K562 (cell line): Measurements from ENCODE around the gene CDC42BPB. TPM values are rescaled to one million over a fixed set of nuclear protein-coding genes. Genes with fewer than 3 reads are reported as not detected.

Source experiments
- ATAC-seq: fragments of 200-7000 bp; cut with Tn5 transposase; 3 replicates; pipeline ENCODE4 v1.9.1; 2020; ENCODE audit warnings: moderate library complexity
- BruUV-seq: library from RNA; stranded (reverse); fragments of 400-500 nt; replicated peaks from 2 replicates; lab custom pipeline; 2021; lab: Mats Ljungman, UMichigan
- CTCF ChIA-PET: fragments of 300-600 bp; formaldehyde crosslinking; extraction: SDS; loops from one replicate; lab custom pipeline; 2021; ENCODE audit warnings: low intra/inter-chr PET ratio; lab: Yijun Ruan, JAX
- POLR2A ChIA-PET: fragments of 300-600, 350-650 bp; sonication (Branson Sonifier 250); formaldehyde crosslinking; extraction: SDS; loops from one replicate; lab custom pipeline; 2021; ENCODE audit warnings: antibody characterized with exemption, inconsistent platforms; lab: Yijun Ruan, JAX
- DNase-seq, 4 experiments: peaks; one replicate each; pipeline versions ENCODE4 v3.0.0 to v3.0.0-alpha.2; 2011 to 2018; ENCODE audit warnings: low spot score in 3 of 4, mixed read lengths in 3 of 4; ENCODE audit errors: extremely low read depth in 1 of 4
- FAIRE-seq: peaks from 2 replicates; lab custom pipeline; 2011; peaks lifted over from hg19 to GRCh38; lab: Jason Lieb, UNC
- H2AFZ ChIP-seq: 2 replicates; pipeline ENCODE4 v1.6.0; 2011; ENCODE audit warnings: low read depth, low read length, control low read depth, inconsistent platforms
- H3K27ac ChIP-seq: fragments of 200-600 bp; 3 replicates; pipeline ENCODE4 v1.8.0; 2011; ENCODE audit warnings: low read depth, mild to moderate bottlenecking, control low read depth, inconsistent platforms, low read length, moderate library complexity, mixed read lengths; ENCODE audit errors: extremely low read depth
- H3K27me3 ChIP-seq, 2 experiments: fragments of 300-600 bp in 1 of 2; 2 replicates in 1 of 2; 3 replicates in 1 of 2; pipeline versions ENCODE4 v1.6.0 to v1.8.0; 2011; ENCODE audit warnings: inconsistent platforms in 2 of 2, low read length in 2 of 2, mild to moderate bottlenecking in 1 of 2, mixed read lengths in 1 of 2, moderate library complexity in 1 of 2; ENCODE audit not compliant: control insufficient read depth in 2 of 2, insufficient read depth in 2 of 2
- H3K36me3 ChIP-seq: fragments of 300-600 bp; 3 replicates; pipeline ENCODE4 v1.8.0; 2011; ENCODE audit warnings: mild to moderate bottlenecking, low read length, inconsistent platforms; ENCODE audit not compliant: control insufficient read depth, insufficient read depth
- H3K4me1 ChIP-seq, 2 experiments: fragments of 200-600 bp in 1 of 2; replicated peaks in 1 of 2; 2 replicates in 1 of 2; 3 replicates in 1 of 2; pipeline versions ENCODE4 v1.5.1 to v1.8.0; 2011; ENCODE audit warnings: inconsistent platforms in 2 of 2, low read length in 2 of 2, mild to moderate bottlenecking in 1 of 2, mixed read lengths in 1 of 2, moderate library complexity in 1 of 2; ENCODE audit not compliant: control insufficient read depth in 2 of 2, insufficient read depth in 2 of 2
- H3K4me2 ChIP-seq: 2 replicates; pipeline ENCODE4 v1.6.1; 2011; ENCODE audit warnings: low read length, control low read depth, inconsistent platforms, mixed read lengths; ENCODE audit not compliant: insufficient read depth
- H3K4me3 ChIP-seq: fragments of 200-600 bp; sonication (generic), shearing (Covaris generic); 2 replicates; pipeline ENCODE4 v1.5.1; 2016; ENCODE audit warnings: control low read depth, inconsistent platforms
- H3K79me2 ChIP-seq: fragments of 200-600 bp; 3 replicates; pipeline ENCODE4 v1.8.0; 2011; ENCODE audit warnings: low read length, inconsistent platforms; ENCODE audit not compliant: control insufficient read depth, insufficient read depth
- H3K9ac ChIP-seq, 2 experiments: 2 replicates each; pipeline versions ENCODE4 v1.6.0 to v1.6.1; 2011; ENCODE audit warnings: low read depth in 2 of 2, low read length in 2 of 2, control low read depth in 1 of 2, inconsistent platforms in 1 of 2, mild to moderate bottlenecking in 1 of 2, mixed read lengths in 1 of 2; ENCODE audit not compliant: insufficient read depth in 1 of 2
- H3K9me1 ChIP-seq: one replicate; pipeline ENCODE4 v1.6.0; 2011; ENCODE audit warnings: inconsistent platforms, mild to moderate bottlenecking, low read length, moderate library complexity; ENCODE audit not compliant: control insufficient read depth, insufficient read depth
- H3K9me3 ChIP-seq: replicated peaks from 2 replicates; pipeline ENCODE4 v1.5.1; 2011; ENCODE audit warnings: low read depth, low read length, inconsistent platforms; ENCODE audit not compliant: control insufficient read depth, insufficient read depth
- H4K20me1 ChIP-seq: replicated peaks from 2 replicates; pipeline ENCODE4 v1.6.1; 2011; ENCODE audit warnings: low read length, inconsistent platforms, mixed read lengths; ENCODE audit not compliant: control insufficient read depth, insufficient read depth
- BRF1 ChIP-seq: IDR thresholded peaks from 3 replicates; pipeline ENCODE4 v1.6.1; 2011; ENCODE audit warnings: borderline replicate concordance, mild to moderate bottlenecking; ENCODE audit not compliant: insufficient read length; ENCODE audit errors: extremely low read depth
- POLR2AphosphoS5 ChIP-seq: IDR thresholded peaks from 2 replicates; pipeline ENCODE4 v1.6.1; 2011; ENCODE audit warnings: mild to moderate bottlenecking, low read depth, low read length, moderate library complexity; ENCODE audit not compliant: control insufficient read depth, insufficient read depth
- POLR3G ChIP-seq: IDR thresholded peaks from 2 replicates; pipeline ENCODE4 v1.6.1; 2011; ENCODE audit not compliant: insufficient read length, insufficient replicate concordance; ENCODE audit errors: extremely low read depth
- ZNF408 ChIP-seq: fragments of 250-450 bp; sonication (Bioruptor Pico); IDR thresholded peaks from 2 replicates; pipeline ENCODE4 v1.4.0; 2020; ENCODE audit warnings: low read depth, mild to moderate bottlenecking, moderate library complexity
- WGBS: fragments of 100-300 bp; shearing (Covaris generic); methylation state at CpG from one replicate; pipeline ENCODE4 v1.1.6; 2016; ENCODE audit warnings: low coverage, mixed read lengths; ENCODE audit not compliant: insufficient coverage; ENCODE audit errors: missing lambda C conversion rate; 5-methylcytosine and 5-hydroxymethylcytosine counted together
- in situ Hi-C: fragments of 300-500 bp; cut with MboI; formaldehyde crosslinking; loops from 4 replicates; pipeline ENCODE4 v1.15.0; 2018; ENCODE audit warnings: inconsistent platforms, mixed read lengths
- intact Hi-C: fragments of 100-400 bp; cut with micrococcal nuclease; formaldehyde crosslinking; loops from 2 replicates; pipeline ENCODE4 v1.14.2; 2022
- polyA plus RNA-seq, 8 experiments: library from polyadenylated mRNA; depleted of rRNA in 4 of 8; stranded (reverse) in 5 of 8; unstranded in 3 of 8; fragments of >200 nt; fragmentation: Nextera tagmentation in 2 of 8; fragmentation: Illumina TruSeq in 1 of 8; extraction: Ambion mirVana in 2 of 8; extraction: Trizol in 1 of 8; gene quantifications; 2 replicates each; pipeline versions ENCODE4 v1.2.1 to v1.2.3, GENCODE V29; 2011 to 2014; ENCODE audit warnings: inconsistent platforms in 1 of 8, missing spikeins in 1 of 8
- total RNA-seq, 7 experiments: library from RNA; depleted of rRNA in 6 of 7; stranded (reverse); fragments of >200 nt in 6 of 7; fragmentation: Illumina TruSeq in 2 of 7; extraction: Trizol in 2 of 7; gene quantifications; 2 replicates each; pipeline versions ENCODE4 v1.2.1 to v1.2.3, GENCODE V29; 2011 to 2021; ENCODE audit warnings: low replicate concordance in 1 of 7
- TF ChIP-seq, protein P1 (sequence below), 3 experiments: IDR thresholded peaks in 2 of 3; conservative IDR thresholded peaks in 1 of 3; 2 replicates each; pipeline ENCODE4 v1.5.1; 2011 to 2012; ENCODE audit warnings: low read length in 3 of 3, mild to moderate bottlenecking in 3 of 3, control low read depth in 2 of 3, improper control_type of control experiment in 1 of 3, inconsistent platforms in 1 of 3, low read depth in 1 of 3, mixed read lengths in 1 of 3, moderate library complexity in 1 of 3; ENCODE audit not compliant: insufficient read depth in 2 of 3
- TF ChIP-seq, protein P2 (sequence below): fragments of 450-650 bp; IDR thresholded peaks from 2 replicates; pipeline ENCODE4 v1.6.1; 2016; ENCODE audit warnings: borderline replicate concordance
- TF ChIP-seq, protein P3 (sequence below): fragments of 450-650 bp; IDR thresholded peaks from 2 replicates; pipeline ENCODE4 v1.7.1; 2018; ENCODE audit warnings: mild to moderate bottlenecking, low read depth; ENCODE audit not compliant: partially characterized antibody

Gene CDC42BPB
- total and polyA plus RNA-seq, 9 of the 15 experiments (the other 6 are each of a cell fraction or from before 2014, with no cell fraction given) = 0.07 to 24.3 (median 12.6) TPM

DNA sequence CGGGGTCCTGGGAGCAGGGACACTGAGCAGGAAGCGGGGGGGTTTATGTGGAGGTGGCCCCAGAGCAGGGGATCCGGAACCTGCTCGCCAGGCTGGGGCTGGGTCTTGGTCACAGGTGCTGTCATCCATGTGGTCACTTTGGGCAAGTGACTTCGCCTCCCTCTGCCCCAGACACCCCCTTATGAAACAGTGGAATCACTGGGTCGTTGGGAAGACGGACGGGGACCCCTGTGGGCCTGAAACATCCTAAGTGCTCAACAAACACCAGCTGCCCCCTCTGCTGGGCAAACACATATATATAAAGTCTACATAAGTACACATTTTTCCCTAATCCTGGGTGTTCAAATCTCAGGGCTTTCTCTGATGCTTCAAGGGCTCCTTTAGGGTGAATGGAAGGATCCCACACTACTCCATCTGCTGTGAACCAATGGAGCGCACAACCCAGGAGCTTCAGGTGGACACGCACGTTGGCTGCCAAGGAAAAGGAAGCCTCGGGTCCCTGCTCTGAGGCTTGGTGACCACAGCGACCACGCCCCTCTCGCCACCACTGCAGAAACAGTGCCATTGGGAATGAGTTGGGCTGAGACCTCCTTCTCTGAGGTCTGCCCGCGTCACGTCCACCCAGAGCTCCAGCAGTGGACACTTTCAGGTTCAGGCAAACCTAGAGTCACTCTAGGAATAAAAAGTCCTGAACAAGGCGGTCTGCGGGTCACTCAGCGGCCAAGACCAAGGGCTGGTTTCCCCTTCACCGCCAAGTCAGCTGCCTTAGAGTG, 54.6 kb downstream of the CDC42BPB start:
- TF ChIP-seq POLR2AphosphoS5 (no peak), POLR3G (no peak), BRF1 (no peak), ZNF408 (CRISPR knock-in tag) (no peak)
- TF ChIP-seq, protein P1, sequence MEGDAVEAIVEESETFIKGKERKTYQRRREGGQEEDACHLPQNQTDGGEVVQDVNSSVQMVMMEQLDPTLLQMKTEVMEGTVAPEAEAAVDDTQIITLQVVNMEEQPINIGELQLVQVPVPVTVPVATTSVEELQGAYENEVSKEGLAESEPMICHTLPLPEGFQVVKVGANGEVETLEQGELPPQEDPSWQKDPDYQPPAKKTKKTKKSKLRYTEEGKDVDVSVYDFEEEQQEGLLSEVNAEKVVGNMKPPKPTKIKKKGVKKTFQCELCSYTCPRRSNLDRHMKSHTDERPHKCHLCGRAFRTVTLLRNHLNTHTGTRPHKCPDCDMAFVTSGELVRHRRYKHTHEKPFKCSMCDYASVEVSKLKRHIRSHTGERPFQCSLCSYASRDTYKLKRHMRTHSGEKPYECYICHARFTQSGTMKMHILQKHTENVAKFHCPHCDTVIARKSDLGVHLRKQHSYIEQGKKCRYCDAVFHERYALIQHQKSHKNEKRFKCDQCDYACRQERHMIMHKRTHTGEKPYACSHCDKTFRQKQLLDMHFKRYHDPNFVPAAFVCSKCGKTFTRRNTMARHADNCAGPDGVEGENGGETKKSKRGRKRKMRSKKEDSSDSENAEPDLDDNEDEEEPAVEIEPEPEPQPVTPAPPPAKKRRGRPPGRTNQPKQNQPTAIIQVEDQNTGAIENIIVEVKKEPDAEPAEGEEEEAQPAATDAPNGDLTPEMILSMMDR (IDR thresholded peaks at IDR 0.05 in 2 of 3, conservative IDR thresholded peaks at IDR 0.05 in 1 of 3; ENCODE audit: insufficient read depth in 2 of 3, low read depth in 1 of 3, low read length in 3 of 3) = peak; percentile 28 to 59 (median 28); a peak in 5 of 6 replicates
- TF ChIP-seq, protein P2, sequence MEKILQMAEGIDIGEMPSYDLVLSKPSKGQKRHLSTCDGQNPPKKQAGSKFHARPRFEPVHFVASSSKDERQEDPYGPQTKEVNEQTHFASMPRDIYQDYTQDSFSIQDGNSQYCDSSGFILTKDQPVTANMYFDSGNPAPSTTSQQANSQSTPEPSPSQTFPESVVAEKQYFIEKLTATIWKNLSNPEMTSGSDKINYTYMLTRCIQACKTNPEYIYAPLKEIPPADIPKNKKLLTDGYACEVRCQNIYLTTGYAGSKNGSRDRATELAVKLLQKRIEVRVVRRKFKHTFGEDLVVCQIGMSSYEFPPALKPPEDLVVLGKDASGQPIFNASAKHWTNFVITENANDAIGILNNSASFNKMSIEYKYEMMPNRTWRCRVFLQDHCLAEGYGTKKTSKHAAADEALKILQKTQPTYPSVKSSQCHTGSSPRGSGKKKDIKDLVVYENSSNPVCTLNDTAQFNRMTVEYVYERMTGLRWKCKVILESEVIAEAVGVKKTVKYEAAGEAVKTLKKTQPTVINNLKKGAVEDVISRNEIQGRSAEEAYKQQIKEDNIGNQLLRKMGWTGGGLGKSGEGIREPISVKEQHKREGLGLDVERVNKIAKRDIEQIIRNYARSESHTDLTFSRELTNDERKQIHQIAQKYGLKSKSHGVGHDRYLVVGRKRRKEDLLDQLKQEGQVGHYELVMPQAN = no peak
- TF ChIP-seq, protein P3, sequence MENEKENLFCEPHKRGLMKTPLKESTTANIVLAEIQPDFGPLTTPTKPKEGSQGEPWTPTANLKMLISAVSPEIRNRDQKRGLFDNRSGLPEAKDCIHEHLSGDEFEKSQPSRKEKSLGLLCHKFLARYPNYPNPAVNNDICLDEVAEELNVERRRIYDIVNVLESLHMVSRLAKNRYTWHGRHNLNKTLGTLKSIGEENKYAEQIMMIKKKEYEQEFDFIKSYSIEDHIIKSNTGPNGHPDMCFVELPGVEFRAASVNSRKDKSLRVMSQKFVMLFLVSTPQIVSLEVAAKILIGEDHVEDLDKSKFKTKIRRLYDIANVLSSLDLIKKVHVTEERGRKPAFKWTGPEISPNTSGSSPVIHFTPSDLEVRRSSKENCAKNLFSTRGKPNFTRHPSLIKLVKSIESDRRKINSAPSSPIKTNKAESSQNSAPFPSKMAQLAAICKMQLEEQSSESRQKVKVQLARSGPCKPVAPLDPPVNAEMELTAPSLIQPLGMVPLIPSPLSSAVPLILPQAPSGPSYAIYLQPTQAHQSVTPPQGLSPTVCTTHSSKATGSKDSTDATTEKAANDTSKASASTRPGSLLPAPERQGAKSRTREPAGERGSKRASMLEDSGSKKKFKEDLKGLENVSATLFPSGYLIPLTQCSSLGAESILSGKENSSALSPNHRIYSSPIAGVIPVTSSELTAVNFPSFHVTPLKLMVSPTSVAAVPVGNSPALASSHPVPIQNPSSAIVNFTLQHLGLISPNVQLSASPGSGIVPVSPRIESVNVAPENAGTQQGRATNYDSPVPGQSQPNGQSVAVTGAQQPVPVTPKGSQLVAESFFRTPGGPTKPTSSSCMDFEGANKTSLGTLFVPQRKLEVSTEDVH = no peak
- TF ChIP-seq, all 486 proteins: peak for 1
- Histone ChIP-seq H2AFZ (no peak overlapping the region), H3K9me3 (no peaks in the 10 kb centered on the region), H3K4me2 (no peak overlapping the region), H3K4me3 (no peak overlapping the region), H3K4me1 (peaks cover 19 to 33% of the 10 kb centered on the region in 2 experiments; a peak in 4 of 5 replicates), H3K27me3 (no peaks in the 10 kb centered on the region), H3K36me3 (peaks cover 7% of the 10 kb centered on the region; the same call in 2 of the 3 replicates), H3K9me1 (peaks cover 3% of the 10 kb centered on the region), H3K9ac (no peak overlapping the region), H3K27ac (no peak overlapping the region), H3K79me2 (no peaks in the 10 kb centered on the region), H4K20me1 (no peaks in the 10 kb centered on the region)
- FAIRE-seq (no peak), ATAC-seq (no peak), DNase-seq (peak in 3 of 4 experiments; percentile 15 to 22 (median 20))
- WGBS = 88% methylated on average over 13 of the region's 22 CpGs
- intact Hi-C loops (no loop called here), in situ Hi-C loops (no loop called here)
- ChIA-PET POLR2A (no interaction called here), CTCF (no interaction called here)
- no TSS peak for BruUV-seq
